ENCODE data around the gene CANX. TPM values are rescaled to one million over a fixed set of nuclear protein-coding genes. Genes with fewer than 3 reads are reported as not detected.

CANX gene
- total RNA-seq, result 380 and 446 TPM in 2 replicates

DNA sequence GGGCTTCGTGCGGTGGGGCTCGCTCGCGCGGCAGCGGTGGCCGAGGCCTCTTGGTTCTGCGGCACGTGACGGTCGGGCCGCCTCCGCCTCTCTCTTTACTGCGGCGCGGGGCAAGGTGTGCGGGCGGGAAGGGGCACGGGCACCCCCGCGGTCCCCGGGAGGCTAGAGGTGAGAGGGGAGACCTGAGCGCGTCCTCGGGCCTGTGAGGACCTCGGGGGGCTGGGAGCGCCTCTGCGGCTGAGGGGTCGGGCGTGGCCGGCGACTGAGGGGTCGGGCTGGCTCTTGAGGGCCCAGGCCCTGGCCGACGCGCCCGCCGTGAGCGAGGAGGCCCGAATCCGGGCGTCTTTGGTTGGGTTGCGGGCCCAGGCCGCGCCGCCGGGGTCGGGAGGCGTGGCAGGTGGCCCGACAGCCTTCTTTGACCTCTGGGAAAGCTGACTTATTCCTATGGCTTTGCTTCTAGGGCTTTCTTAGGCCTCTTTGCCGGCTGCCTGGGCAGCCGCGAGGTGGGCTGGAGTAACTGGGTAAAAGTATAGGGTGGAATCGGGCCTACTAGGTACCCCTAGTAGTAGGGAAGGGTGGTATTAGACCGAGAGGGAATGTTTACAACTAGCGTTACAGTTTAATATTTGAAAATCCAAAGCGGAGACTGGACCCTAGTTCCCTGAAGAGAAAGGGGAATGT, at the start of gene CANX:
CANX (plus strand) TSS at position 33 of the 681 bp plus-strand sequence. CDS start 6,715 bp downstream, outside the sequence.

GRCh38 chr5:179680780-179681401, 17.9 kb upstream of the CANX start, which contains the start of gene CBY3:
Gene CBY3, minus strand, starts transcription at chr5:179681034. Its CDS starts 116 bp downstream, at chr5:179680918.

DNA sequence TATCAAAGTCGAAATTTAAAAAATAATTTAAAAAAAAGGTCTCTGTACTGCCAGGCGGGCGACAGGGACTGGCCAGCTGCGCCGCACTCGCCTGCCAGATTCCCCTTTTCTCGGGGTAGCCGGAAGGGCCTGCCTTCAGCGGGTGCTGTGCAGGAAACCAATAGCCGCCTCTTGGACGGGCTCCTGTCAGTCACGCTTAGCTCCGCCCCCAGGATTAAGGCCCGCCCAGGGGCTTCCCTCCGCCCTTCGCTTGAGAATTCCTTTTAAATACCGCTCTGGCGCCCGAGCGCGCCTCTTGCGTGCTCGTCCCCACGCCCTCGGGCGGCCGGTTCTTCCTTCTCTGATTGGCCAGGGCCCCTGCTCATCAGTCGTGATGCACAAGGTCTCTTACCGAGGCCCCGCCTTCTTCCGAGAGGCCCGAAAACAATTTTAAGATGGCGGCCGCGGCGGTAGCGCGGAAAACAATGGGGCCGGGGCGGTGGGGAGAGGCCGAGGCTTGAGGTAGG, 33.7 kb downstream of the CANX start, which contains the start of gene MAML1:
MAML1 (plus strand) TSS at position 411 of the 506 bp plus-strand sequence. CDS start 291 bp downstream, outside the sequence.

Other genes starting within 250 kb of the CANX start
- 35.3 and 39.3 TPM in 2 replicates for gene RUFY1, start 148.4 kb upstream of the CANX start, total RNA-seq
- 138 and 149 TPM in 2 replicates for gene HNRNPH1, start 75.3 kb upstream of the CANX start, total RNA-seq
- gene CBY3, start 17.9 kb upstream of the CANX start, total RNA-seq, result not detected in 2 replicates
- 17.1 and 23.9 TPM in 2 replicates for gene MAML1, start 33.9 kb downstream of the CANX start, total RNA-seq
- 20.0 and 24.7 TPM in 2 replicates for gene LTC4S, start 95.0 kb downstream of the CANX start, total RNA-seq
- gene MGAT4B, start 107.9 kb downstream of the CANX start, total RNA-seq, result 120 and 157 TPM in 2 replicates
- 580 and 658 TPM in 2 replicates for gene SQSTM1, start 121.9 kb downstream of the CANX start, total RNA-seq
- gene MRNIP, start 159.8 kb downstream of the CANX start, total RNA-seq, result 11.9 and 14.2 TPM in 2 replicates
- 83.4 and 96.1 TPM in 2 replicates for gene TBC1D9B, start 208.9 kb downstream of the CANX start, total RNA-seq